AG04450 (cell line): ENCODE measurements around the gene LENG9. TPM values are rescaled to one million over a fixed set of nuclear protein-coding genes. Genes with fewer than 3 reads are reported as not detected.

Source experiments
- CTCF ChIA-PET: fragments of 300-600, 350-600 bp; formaldehyde crosslinking; extraction: SDS; loops from one replicate; lab custom pipeline; 2022; ENCODE audit warnings: antibody characterized with exemption, inconsistent platforms; lab: Charles Lee
- POLR2A ChIA-PET: fragments of 350-600 bp; formaldehyde crosslinking; extraction: SDS; loops from one replicate; lab custom pipeline; 2021; ENCODE audit warnings: antibody characterized with exemption, inconsistent platforms; lab: Yijun Ruan, JAX
- DNase-seq: peaks from one replicate; pipeline ENCODE4 v3.0.0-alpha.2; 2011; ENCODE audit warnings: low read depth, low spot score
- H3K27ac ChIP-seq: one replicate; pipeline ENCODE4 v1.5.1; 2012; ENCODE audit warnings: low read depth, low read length, control low read depth
- H3K27me3 ChIP-seq: one replicate; pipeline ENCODE4 v1.6.0; 2012; ENCODE audit warnings: low read length; ENCODE audit not compliant: control insufficient read depth, insufficient read depth
- H3K4me3 ChIP-seq: 2 replicates; pipeline ENCODE4 v1.5.1; 2011; ENCODE audit warnings: mild to moderate bottlenecking, low read depth, low read length, control low read depth
- H3K9me3 ChIP-seq: 2 replicates; pipeline ENCODE4 v1.5.1; 2012; ENCODE audit warnings: low read length; ENCODE audit not compliant: control insufficient read depth, insufficient read depth
- polyA plus RNA-seq: library from polyadenylated mRNA; depleted of rRNA; stranded (reverse); fragments of >200 nt; gene quantifications from 2 replicates; pipeline ENCODE4 v1.2.3, GENCODE V29; 2011
- TF ChIP-seq, protein P1 (sequence below): IDR thresholded peaks from 2 replicates; pipeline ENCODE4 v1.5.1; 2011; ENCODE audit warnings: low read depth, low read length, control low read depth, inconsistent platforms

Gene LENG9
- polyA plus RNA-seq, 1 experiment = 0.63 TPM

DNA sequence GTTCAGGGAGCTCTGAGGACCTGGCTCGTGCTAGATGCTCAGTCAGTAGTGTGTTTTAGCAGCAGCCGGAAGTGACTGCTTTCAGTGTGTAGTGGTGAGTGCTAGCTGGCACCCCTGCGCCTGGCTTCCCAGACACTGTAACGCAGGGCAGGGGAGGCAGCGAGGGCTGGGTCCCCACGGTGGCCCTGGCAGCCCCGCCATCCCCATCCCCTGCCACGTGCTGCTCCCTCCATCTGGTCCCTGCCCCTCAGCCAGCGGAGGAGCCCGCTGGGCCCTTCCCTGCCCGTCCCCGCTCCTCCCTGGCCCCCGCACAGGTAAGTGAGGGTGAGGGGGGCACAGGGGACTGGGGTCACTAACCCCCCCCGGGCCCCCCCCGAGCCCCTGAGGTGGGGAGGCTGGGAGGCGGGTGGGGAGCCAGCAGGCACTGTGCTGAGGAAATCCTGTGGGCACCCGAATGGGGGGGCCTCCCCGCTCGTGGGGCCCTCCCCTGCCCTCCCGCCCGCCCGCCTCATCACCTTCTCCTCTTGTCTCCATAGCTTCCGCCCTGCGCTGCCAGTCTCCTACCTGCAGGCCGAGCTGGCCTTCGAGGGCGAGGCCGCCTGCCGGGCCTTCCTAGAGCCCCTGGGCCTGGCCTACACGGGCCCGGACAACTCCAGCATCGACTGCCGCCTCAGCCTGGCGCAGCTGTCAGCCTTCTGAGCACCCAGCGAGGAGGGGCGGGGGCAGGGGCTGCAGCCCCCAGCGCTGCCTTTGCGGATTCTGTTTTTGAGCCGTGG lies 3.2 kb downstream of the LENG9 start:
- ChIA-PET POLR2A (interaction anchor here (6.7 kb wide), 1 partner anchor 11 kb away, joined by 87 read pairs; the partner anchor contains the start of gene LENG8), CTCF (interaction anchor here (0.6 kb wide), 1 partner anchor 230 kb away, joined by 3 read pairs; no protein-coding TSS in a partner anchor)
- Histone ChIP-seq H3K4me3 (no peak overlapping the region), H3K9me3 (peaks cover 1% of the 10 kb centered on the region; the same call in 1 of the 2 replicates), H3K27me3 (no peaks in the 10 kb centered on the region), H3K27ac (peak overlapping the region; percentile 21)
- TF ChIP-seq, protein P1, sequence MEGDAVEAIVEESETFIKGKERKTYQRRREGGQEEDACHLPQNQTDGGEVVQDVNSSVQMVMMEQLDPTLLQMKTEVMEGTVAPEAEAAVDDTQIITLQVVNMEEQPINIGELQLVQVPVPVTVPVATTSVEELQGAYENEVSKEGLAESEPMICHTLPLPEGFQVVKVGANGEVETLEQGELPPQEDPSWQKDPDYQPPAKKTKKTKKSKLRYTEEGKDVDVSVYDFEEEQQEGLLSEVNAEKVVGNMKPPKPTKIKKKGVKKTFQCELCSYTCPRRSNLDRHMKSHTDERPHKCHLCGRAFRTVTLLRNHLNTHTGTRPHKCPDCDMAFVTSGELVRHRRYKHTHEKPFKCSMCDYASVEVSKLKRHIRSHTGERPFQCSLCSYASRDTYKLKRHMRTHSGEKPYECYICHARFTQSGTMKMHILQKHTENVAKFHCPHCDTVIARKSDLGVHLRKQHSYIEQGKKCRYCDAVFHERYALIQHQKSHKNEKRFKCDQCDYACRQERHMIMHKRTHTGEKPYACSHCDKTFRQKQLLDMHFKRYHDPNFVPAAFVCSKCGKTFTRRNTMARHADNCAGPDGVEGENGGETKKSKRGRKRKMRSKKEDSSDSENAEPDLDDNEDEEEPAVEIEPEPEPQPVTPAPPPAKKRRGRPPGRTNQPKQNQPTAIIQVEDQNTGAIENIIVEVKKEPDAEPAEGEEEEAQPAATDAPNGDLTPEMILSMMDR = no peak
- no peak for DNase-seq

DNA sequence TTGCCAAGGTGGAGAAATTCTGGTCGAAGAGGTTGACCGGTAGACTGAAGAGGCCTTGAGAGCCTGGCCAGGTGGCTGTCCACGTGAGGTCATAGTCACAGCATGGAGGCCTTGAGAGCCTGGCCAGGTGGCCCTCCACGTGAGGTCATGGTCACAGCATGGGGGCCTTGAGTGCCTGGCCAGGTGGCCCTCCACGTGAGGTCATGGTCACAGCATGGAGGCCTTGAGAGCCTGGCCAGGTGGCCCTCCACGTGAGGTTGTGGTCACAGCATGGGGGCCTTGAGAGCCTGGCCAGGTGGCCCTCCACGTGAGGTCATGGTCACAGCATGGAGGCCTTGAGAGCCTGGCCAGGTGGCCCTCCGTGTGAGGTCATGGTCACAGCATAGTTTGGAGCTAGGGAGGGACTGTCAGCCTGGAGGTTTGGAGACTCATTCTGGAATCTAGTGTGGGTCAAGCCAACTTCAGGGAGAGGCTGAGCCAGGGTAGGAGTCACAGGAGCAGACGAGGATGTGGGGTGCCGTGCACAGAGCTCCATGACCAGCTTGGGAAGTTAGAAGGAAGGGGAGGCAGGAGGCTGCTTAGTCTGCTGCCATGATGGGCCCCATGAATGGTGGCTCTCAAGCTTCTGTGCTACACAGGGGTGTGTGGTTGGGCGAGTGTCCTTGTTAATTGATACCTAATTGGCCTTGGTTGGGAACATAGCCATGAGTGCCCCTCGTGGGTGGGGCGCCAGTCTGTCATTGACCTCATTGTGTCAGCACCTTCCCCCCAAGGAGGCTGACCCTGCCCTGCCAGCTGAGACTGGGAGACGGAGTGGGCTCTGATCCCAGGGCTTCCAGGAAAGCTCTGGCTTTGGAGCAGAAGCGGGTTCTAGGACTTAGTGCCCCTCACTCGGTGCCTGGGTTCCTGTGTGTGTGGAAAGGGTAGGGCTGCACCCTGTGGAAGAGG lies 4.0 kb downstream of the LENG9 start:
- H3K27me3 ChIP-seq = no peaks in the 10 kb centered on the region
- H3K27ac ChIP-seq = no peak overlapping the region
- ChIA-PET CTCF (interaction anchor here (0.6 kb wide), 1 partner anchor 229 kb away, joined by 3 read pairs; no protein-coding TSS in a partner anchor), POLR2A (interaction anchor here (6.7 kb wide), 1 partner anchor 10 kb away, joined by 87 read pairs; the partner anchor contains the start of gene LENG8)
- H3K9me3 ChIP-seq = no peaks in the 10 kb centered on the region; the same call in 1 of the 2 replicates
- TF ChIP-seq, protein P1 = no peak
- H3K4me3 ChIP-seq = no peak overlapping the region
- no peak for DNase-seq

DNA sequence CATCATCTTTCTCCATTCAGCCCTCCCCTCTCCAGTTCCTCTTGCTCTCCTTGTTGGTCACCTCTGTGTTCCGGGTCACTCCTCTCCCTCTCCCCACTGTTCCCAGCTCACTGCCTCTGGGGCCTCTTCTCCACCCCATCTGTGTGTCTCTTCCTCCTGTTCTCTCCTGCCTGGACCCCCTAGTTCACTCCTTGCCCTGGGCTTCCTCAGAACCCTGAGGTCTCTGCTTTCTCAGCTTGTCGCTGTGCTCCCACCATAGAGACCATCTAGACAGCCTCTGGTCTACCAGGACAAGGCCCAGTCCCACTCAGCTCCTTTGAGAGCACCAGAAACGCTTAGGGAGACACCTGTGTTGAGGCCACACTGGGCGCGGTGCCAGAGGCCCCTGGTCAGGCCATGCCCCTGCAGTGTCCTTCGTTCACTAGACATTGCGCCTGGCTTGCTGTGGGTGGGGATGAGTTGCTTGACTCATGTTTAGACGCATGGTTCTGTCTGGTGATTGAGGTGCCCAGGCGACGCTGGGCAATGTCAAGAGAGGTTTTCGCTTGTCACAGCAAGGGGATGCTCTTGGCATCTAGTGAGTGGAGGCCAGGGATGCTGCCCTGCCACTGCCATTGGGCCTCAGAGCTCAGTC lies 4.8 kb downstream of the LENG9 start:
- TF ChIP-seq, protein P1 = no peak
- Histone ChIP-seq H3K27ac (no peak overlapping the region), H3K4me3 (no peak overlapping the region), H3K27me3 (no peaks in the 10 kb centered on the region), H3K9me3 (no peaks in the 10 kb centered on the region; the same call in 1 of the 2 replicates)
- CTCF ChIA-PET = no interaction called here
- POLR2A ChIA-PET = interaction anchor here (6.7 kb wide), 1 partner anchor 9 kb away, joined by 87 read pairs; the partner anchor contains the start of gene LENG8
- no peak for DNase-seq

DNA sequence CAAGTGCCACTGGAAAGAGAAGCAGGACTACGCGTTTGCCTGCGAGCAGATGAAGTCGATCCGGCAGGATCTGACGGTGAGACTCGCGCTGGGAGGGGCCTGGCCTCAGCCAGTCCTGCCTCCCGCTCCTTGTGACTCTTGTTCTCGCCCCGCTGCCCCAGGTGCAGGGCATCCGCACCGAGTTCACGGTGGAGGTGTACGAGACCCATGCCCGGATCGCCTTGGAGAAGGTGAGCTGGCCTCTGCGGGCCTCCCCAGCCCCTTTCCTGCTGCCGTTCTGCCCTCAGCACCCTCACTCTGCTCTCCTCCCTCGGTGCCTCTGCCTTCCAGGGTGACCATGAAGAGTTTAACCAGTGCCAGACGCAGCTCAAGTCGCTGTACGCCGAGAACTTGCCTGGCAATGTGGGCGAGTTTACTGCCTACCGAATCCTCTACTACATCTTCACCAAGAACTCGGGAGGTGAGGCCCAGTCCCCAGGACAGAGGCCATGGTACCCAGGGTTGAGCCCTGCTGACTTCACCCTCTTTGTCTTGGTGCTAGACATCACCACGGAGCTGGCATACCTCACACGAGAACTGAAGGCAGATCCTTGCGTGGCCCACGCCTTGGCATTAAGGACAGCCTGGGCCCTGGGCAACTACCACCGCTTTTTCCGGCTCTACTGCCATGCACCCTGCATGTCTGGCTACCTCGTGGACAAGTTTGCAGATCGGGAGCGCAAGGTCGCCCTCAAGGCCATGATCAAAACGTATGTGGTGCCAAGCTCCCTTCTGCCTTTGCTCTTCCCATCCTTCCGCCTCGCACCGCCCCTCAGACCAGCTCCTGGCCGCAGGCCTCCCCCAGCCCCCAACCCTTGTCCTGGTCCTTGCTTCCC lies 5.6 kb downstream of the LENG9 start:
- H3K27me3 ChIP-seq = no peaks in the 10 kb centered on the region
- POLR2A ChIA-PET = interaction anchor here (6.7 kb wide), 1 partner anchor 8 kb away, joined by 87 read pairs; the partner anchor contains the start of gene LENG8
- no peak overlapping the region for H3K27ac ChIP-seq
- no peak overlapping the region for H3K4me3 ChIP-seq
- TF ChIP-seq, protein P1 = no peak
- CTCF ChIA-PET = interaction anchor here (0.5 kb wide), 1 partner anchor 23 kb away, joined by 3 read pairs; no protein-coding TSS in a partner anchor
- DNase-seq = no peak
- no peaks in the 10 kb centered on the region; the same call in 1 of the 2 replicates for H3K9me3 ChIP-seq
